HepG2 (cell line): ENCODE data around the gene SRCIN1. TPM values are rescaled to one million over a fixed set of nuclear protein-coding genes. Genes with fewer than 3 reads are reported as not detected.

Experiments
- BHLHE40 ChIP-seq: IDR thresholded peaks from 2 replicates; pipeline ENCODE4 v1.6.1; 2011; ENCODE audit warnings: low read length, improper control_type of control experiment
- CCDC6 ChIP-seq: sonication (generic); formaldehyde crosslinking; IDR thresholded peaks from 2 replicates; pipeline ENCODE4 v1.8.1; 2022; ENCODE audit warnings: mild to moderate bottlenecking, missing genetic modification reagents, moderate library complexity
- HNRNPH1 ChIP-seq: fragments of 200-400 bp; formaldehyde crosslinking; optimal IDR thresholded peaks from 2 replicates; pipeline ENCODE3; 2017; ENCODE audit warnings: mild to moderate bottlenecking, low read depth, low read length
- KAT2B ChIP-seq: fragments of 150-350 bp; IDR thresholded peaks from 2 replicates; pipeline ENCODE4 v1.6.1; 2014; ENCODE audit warnings: low read depth, low read length, borderline replicate concordance
- MIXL1 ChIP-seq: IDR thresholded peaks from 2 replicates; pipeline ENCODE4 v1.6.1; 2016
- NAIF1 ChIP-seq: sonication (generic); formaldehyde crosslinking; IDR thresholded peaks from 2 replicates; pipeline ENCODE4 v1.5.0; 2020; ENCODE audit warnings: mild to moderate bottlenecking, missing genetic modification reagents, borderline replicate concordance
- PAF1 ChIP-seq: IDR thresholded peaks from 2 replicates; pipeline ENCODE4 v1.6.1; 2016; ENCODE audit warnings: missing genetic modification reagents, missing compliant biosample characterization
- POLR2AphosphoS2 ChIP-seq: IDR thresholded peaks from 2 replicates; pipeline ENCODE4 v1.6.1; 2011; ENCODE audit warnings: low read depth, low read length, improper control_type of control experiment
- SP140L ChIP-seq: sonication (generic); formaldehyde crosslinking; IDR thresholded peaks from 2 replicates; pipeline ENCODE4 v1.4.0; 2020; ENCODE audit warnings: missing genetic modification reagents, borderline replicate concordance
- SYNCRIP ChIP-seq: fragments of 200-400 bp; formaldehyde crosslinking; IDR thresholded peaks from 2 replicates; pipeline ENCODE4 v1.6.1; 2018; ENCODE audit warnings: mild to moderate bottlenecking, low read depth, low read length; ENCODE audit not compliant: insufficient read depth
- TP53 ChIP-seq: sonication (generic); formaldehyde crosslinking; conservative IDR thresholded peaks from 2 replicates; pipeline ENCODE4 v1.4.0; 2020; ENCODE audit warnings: missing genetic modification reagents
- ZEB1 ChIP-seq: IDR thresholded peaks from 2 replicates; pipeline ENCODE4 v1.6.1; 2012; ENCODE audit warnings: mild to moderate bottlenecking, low read depth, inconsistent platforms; ENCODE audit not compliant: insufficient replicate concordance
- ZNF274 ChIP-seq: sonication (generic); formaldehyde crosslinking; IDR thresholded peaks from 2 replicates; pipeline ENCODE4 v1.5.1; 2020; ENCODE audit warnings: mild to moderate bottlenecking, missing genetic modification reagents
- ZNF558 ChIP-seq: sonication (generic); formaldehyde crosslinking; IDR thresholded peaks from 2 replicates; pipeline ENCODE4 v1.9.0; 2022; ENCODE audit warnings: mild to moderate bottlenecking, missing genetic modification reagents, borderline replicate concordance
- ZNF615 ChIP-seq: sonication (generic); formaldehyde crosslinking; IDR thresholded peaks from 2 replicates; pipeline ENCODE4 v1.5.0; 2020; ENCODE audit warnings: mild to moderate bottlenecking, missing genetic modification reagents, borderline replicate concordance
- ZNF670 ChIP-seq: sonication (generic); formaldehyde crosslinking; IDR thresholded peaks from 2 replicates; pipeline ENCODE4 v1.8.0; 2022; ENCODE audit warnings: mild to moderate bottlenecking, missing genetic modification reagents, borderline replicate concordance
- ZSCAN25 ChIP-seq: sonication (generic); formaldehyde crosslinking; IDR thresholded peaks from 2 replicates; pipeline ENCODE4 v1.8.0; 2022; ENCODE audit warnings: mild to moderate bottlenecking, missing genetic modification reagents
- polyA plus RNA-seq, 8 experiments: library from polyadenylated mRNA; depleted of rRNA in 3 of 8; stranded (reverse) in 7 of 8; unstranded in 1 of 8; fragments of >200 nt; fragmentation: Illumina TruSeq in 4 of 8; extraction: Trizol in 4 of 8; gene quantifications; 2 replicates each; pipeline versions ENCODE4 v1.2.1 to v1.2.3, GENCODE V29; 2011 to 2016; ENCODE audit warnings: low read depth in 4 of 8, missing spikeins in 1 of 8, mixed read lengths in 1 of 8; ENCODE audit not compliant: insufficient read depth in 1 of 8
- total RNA-seq, 5 experiments: library from RNA; depleted of rRNA; stranded (reverse); fragments of >200 nt; fragmentation: Illumina TruSeq; extraction: Trizol; gene quantifications; 2 replicates each; pipeline ENCODE4 v1.2.3, GENCODE V29; 2016; ENCODE audit warnings: low read depth in 1 of 5
- TF ChIP-seq, protein P1 (sequence below): sonication (generic); formaldehyde crosslinking; IDR thresholded peaks from 2 replicates; pipeline ENCODE4 v1.5.0; 2020; ENCODE audit warnings: mild to moderate bottlenecking, missing genetic modification reagents
- TF ChIP-seq, protein P2 (sequence below): sonication (generic); formaldehyde crosslinking; IDR thresholded peaks from 2 replicates; pipeline ENCODE4 v1.8.0; 2022; ENCODE audit warnings: mild to moderate bottlenecking, missing genetic modification reagents, moderate library complexity
- TF ChIP-seq, protein P3 (sequence below): sonication (generic); formaldehyde crosslinking; IDR thresholded peaks from 2 replicates; pipeline ENCODE4 v1.5.0; 2020; ENCODE audit warnings: missing genetic modification reagents
- TF ChIP-seq, protein P4 (sequence below): sonication (generic); formaldehyde crosslinking; IDR thresholded peaks from 2 replicates; pipeline ENCODE4 v1.4.0; 2020; ENCODE audit warnings: missing genetic modification reagents, borderline replicate concordance

Gene SRCIN1
- total and polyA plus RNA-seq, 2 of the 13 experiments (the other 11 are each of a cell fraction or from before 2014, with no cell fraction given): 1.2 to 9.6 TPM

DNA sequence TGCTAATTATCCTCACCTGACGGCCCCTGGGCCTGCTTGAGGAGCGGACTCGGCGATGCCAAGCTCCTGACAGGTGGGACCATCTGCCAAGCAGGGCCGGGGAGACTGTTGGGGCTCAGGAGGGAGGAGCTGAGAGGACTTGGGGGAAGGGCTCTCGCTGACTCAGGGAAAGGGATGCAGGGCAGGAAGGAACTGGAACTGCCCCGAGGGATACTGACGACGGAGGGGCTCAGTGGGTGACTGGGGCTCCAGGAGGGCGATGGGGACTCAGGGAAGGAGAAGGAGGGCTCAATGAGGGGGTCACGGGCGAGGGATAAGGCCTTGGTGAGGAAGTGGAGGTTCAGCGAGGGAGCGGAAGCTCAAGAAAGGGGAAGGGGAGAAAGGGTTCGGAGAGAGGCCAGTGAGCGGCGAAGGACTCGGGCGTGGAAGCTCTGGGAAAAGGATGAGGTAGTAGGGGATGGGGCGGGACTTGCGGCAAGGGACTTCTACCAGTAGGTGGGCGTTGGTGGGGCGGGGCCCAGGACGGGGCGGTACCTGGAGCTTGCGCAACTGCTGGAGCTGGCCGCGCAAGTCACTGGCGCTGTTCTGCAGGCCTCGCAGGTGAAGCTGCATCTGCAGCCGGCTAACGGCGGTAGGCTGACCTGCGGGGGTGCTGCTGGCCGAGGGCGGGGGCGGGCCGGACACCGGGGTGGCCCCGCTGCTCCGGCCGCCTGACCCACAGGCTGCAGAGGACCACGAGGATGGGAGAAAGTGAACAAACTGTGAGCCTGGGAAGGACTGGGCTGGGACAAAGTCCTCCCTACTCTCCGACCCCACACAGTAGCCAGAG, 46.5 kb downstream of the SRCIN1 start (continued):
- TF ChIP-seq, protein P1, sequence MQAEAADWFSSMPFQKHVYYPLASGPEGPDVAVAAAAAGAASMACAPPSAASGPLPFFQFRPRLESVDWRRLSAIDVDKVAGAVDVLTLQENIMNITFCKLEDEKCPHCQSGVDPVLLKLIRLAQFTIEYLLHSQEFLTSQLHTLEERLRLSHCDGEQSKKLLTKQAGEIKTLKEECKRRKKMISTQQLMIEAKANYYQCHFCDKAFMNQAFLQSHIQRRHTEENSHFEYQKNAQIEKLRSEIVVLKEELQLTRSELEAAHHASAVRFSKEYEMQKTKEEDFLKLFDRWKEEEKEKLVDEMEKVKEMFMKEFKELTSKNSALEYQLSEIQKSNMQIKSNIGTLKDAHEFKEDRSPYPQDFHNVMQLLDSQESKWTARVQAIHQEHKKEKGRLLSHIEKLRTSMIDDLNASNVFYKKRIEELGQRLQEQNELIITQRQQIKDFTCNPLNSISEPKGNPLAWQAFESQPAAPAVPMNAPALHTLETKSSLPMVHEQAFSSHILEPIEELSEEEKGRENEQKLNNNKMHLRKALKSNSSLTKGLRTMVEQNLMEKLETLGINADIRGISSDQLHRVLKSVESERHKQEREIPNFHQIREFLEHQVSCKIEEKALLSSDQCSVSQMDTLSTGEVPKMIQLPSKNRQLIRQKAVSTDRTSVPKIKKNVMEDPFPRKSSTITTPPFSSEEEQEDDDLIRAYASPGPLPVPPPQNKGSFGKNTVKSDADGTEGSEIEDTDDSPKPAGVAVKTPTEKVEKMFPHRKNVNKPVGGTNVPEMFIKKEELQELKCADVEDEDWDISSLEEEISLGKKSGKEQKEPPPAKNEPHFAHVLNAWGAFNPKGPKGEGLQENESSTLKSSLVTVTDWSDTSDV (CRISPR knock-in tag): no peak
- TF ChIP-seq ZEB1 (peak; percentile 92), ZNF670 (CRISPR knock-in tag) (peak; percentile 81; the same call in 1 of the 2 replicates), SYNCRIP (no peak), BHLHE40 (no peak; the same call in 1 of the 2 replicates), MIXL1 (CRISPR knock-in tag) (no peak), ZNF615 (CRISPR knock-in tag) (no peak), TP53 (no peak), POLR2AphosphoS2 (no peak), CCDC6 (CRISPR knock-in tag) (peak; percentile 79; the same call in 1 of the 2 replicates), NAIF1 (CRISPR knock-in tag) (no peak), ZNF274 (CRISPR knock-in tag) (0 out of 2 replicates have a peak, but pooled peaks have one; percentile 34), ZSCAN25 (peak; percentile 40; the same call in 1 of the 2 replicates), PAF1 (CRISPR knock-in tag) (no peak), KAT2B (no peak), ZNF558 (no peak), SP140L (0 out of 2 replicates have a peak, but pooled peaks have one; percentile 18), HNRNPH1 (no peak)
- TF ChIP-seq, protein P2, sequence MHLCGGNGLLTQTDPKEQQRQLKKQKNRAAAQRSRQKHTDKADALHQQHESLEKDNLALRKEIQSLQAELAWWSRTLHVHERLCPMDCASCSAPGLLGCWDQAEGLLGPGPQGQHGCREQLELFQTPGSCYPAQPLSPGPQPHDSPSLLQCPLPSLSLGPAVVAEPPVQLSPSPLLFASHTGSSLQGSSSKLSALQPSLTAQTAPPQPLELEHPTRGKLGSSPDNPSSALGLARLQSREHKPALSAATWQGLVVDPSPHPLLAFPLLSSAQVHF (CRISPR knock-in tag): 0 out of 2 replicates have a peak, but pooled peaks have one; percentile 25
- TF ChIP-seq, protein P3, sequence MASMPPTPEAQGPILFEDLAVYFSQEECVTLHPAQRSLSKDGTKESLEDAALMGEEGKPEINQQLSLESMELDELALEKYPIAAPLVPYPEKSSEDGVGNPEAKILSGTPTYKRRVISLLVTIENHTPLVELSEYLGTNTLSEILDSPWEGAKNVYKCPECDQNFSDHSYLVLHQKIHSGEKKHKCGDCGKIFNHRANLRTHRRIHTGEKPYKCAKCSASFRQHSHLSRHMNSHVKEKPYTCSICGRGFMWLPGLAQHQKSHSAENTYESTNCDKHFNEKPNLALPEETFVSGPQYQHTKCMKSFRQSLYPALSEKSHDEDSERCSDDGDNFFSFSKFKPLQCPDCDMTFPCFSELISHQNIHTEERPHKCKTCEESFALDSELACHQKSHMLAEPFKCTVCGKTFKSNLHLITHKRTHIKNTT: no peak
- TF ChIP-seq, protein P4, sequence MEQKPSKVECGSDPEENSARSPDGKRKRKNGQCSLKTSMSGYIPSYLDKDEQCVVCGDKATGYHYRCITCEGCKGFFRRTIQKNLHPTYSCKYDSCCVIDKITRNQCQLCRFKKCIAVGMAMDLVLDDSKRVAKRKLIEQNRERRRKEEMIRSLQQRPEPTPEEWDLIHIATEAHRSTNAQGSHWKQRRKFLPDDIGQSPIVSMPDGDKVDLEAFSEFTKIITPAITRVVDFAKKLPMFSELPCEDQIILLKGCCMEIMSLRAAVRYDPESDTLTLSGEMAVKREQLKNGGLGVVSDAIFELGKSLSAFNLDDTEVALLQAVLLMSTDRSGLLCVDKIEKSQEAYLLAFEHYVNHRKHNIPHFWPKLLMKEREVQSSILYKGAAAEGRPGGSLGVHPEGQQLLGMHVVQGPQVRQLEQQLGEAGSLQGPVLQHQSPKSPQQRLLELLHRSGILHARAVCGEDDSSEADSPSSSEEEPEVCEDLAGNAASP (CRISPR knock-in tag): 0 out of 2 replicates have a peak, but pooled peaks have one; percentile 49
